Measurements from ENCODE around the gene PTPRR. TPM values are rescaled to one million over a fixed set of nuclear protein-coding genes. Genes with fewer than 3 reads are reported as not detected.

PTPRR gene
- polyA plus RNA-seq, 1 of the 3 experiments (the other 2 are of a cell fraction), result 1.4 TPM

DNA sequence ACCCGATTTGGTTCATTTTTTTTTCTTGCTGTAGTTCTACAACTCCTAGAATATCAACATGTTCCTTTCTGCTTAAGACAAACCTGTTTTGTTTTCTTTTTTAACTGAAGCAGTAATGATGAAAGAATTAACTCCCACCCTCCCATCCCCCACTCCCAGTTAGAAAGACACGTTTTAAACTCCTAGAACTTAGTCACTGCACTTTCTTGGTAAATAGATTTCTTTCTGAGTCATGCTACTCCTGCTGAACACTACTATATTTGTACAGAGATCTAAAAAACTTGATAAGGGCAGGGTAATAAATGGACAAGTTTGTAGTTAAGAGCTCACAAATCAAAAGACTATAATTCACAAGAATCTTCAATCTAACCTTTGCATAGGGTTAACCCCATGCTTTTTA, 164.4 kb downstream of the PTPRR start:
- Histone ChIP-seq H3F3A (replicated peaks; ENCODE audit: insufficient read depth) (peaks cover 7% of the 10 kb centered on the region), H4K20me1 (ENCODE audit: insufficient read depth) (no peaks in the 10 kb centered on the region), H3K4me3 (ENCODE audit: low read depth in 2 of 2, low read length in 1 of 2) (no peak overlapping the region), H3K9ac (no peak overlapping the region), H3K9me3 (no peaks in the 10 kb centered on the region), H3K9me2 (no peaks in the 10 kb centered on the region), H3K79me2 (ENCODE audit: insufficient read depth) (no peaks in the 10 kb centered on the region), H3K4me2 (peak overlapping the region; percentile 39), H3K27me3 (ENCODE audit: insufficient read depth) (no peaks in the 10 kb centered on the region), H2AFZ (ENCODE audit: low read depth) (peak overlapping the region; percentile 25; the same call in 1 of the 2 replicates), H3K4me1 (ENCODE audit: control insufficient read depth in 1 of 2, insufficient read depth in 2 of 2, low read depth in 1 of 2, low read length in 1 of 2) (peaks cover 5 to 10% of the 10 kb centered on the region in 2 experiments), H3K36me3 (replicated peaks in 1 of 2; ENCODE audit: control insufficient read depth in 1 of 2, insufficient read depth in 2 of 2, low read length in 1 of 2) (no peaks in the 10 kb centered on the region), H3K27ac (ENCODE audit: low read depth in 2 of 2, low read length in 1 of 2) (peak overlapping the region in 1 of 2 experiments; percentile 4; a peak in 2 of 4 replicates)
- WGBS (ENCODE audit: low lambda C conversion rate), result 28% methylated on average over 2 of the region's 2 CpGs
- ChIA-PET POLR2A (no interaction called here), CTCF (interaction anchor here (0.9 to 1.7 kb wide), 3 partner anchors 19 to 166 kb away, joined by 3 to 4 read pairs (median 3); no protein-coding TSS in a partner anchor)
- TF ChIP-seq NRF1 (IDR thresholded peaks at IDR 0.05; ENCODE audit: low read depth, low read length) (no peak), TCF12 (IDR thresholded peaks at IDR 0.05) (no peak; the same call in 1 of the 2 replicates), MEF2A (IDR thresholded peaks at IDR 0.05; ENCODE audit: borderline replicate concordance, low read depth) (no peak), RCOR1 (IDR thresholded peaks at IDR 0.05; ENCODE audit: low read length) (no peak), JUND (IDR thresholded peaks at IDR 0.05) (peak; percentile 38; the same call in 1 of the 2 replicates), EP300 (IDR thresholded peaks at IDR 0.05; ENCODE audit: borderline replicate concordance in 1 of 2, low read depth in 1 of 2, low read length in 1 of 2) (no peak), EZH2phosphoT487 (IDR thresholded peaks at IDR 0.05; ENCODE audit: borderline replicate concordance, low read depth) (no peak), FOSL2 (IDR thresholded peaks at IDR 0.05; ENCODE audit: borderline replicate concordance, low read depth) (peak; percentile 36; the same call in 1 of the 2 replicates), CHD2 (IDR thresholded peaks at IDR 0.05; ENCODE audit: low read length, partially characterized antibody) (no peak), YY1 (IDR thresholded peaks at IDR 0.05; ENCODE audit: low read depth) (no peak)
- TF ChIP-seq, protein P1, sequence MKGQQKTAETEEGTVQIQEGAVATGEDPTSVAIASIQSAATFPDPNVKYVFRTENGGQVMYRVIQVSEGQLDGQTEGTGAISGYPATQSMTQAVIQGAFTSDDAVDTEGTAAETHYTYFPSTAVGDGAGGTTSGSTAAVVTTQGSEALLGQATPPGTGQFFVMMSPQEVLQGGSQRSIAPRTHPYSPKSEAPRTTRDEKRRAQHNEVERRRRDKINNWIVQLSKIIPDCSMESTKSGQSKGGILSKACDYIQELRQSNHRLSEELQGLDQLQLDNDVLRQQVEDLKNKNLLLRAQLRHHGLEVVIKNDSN (IDR thresholded peaks at IDR 0.05; ENCODE audit: borderline replicate concordance, low read depth), result no peak
- TF ChIP-seq, protein P2, sequence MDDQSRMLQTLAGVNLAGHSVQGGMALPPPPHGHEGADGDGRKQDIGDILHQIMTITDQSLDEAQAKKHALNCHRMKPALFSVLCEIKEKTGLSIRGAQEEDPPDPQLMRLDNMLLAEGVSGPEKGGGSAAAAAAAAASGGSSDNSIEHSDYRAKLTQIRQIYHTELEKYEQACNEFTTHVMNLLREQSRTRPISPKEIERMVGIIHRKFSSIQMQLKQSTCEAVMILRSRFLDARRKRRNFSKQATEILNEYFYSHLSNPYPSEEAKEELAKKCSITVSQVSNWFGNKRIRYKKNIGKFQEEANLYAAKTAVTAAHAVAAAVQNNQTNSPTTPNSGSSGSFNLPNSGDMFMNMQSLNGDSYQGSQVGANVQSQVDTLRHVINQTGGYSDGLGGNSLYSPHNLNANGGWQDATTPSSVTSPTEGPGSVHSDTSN (IDR thresholded peaks at IDR 0.05), result no peak
- DNase-seq, result no peak

DNA sequence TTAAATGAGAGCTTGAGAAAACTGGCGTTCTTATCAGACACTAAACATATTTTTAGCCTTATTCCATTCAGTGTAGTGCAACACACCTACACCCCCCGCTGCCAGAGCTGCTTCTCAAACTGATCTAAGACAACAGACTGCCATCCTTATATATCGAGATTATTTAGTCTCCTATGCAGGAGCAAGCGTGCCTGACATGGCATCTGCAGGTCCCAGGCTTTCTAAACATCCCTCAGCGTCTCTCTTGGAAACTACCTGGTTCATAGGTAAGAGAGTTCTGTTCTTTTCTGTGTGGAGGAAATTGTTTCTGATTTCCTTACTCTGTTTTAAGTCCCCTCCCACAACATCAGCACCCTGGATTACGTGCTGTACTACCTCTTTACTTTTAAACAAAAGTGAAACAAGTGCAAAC, 166.2 kb downstream of the PTPRR start:
- POLR2A ChIA-PET, result no interaction called here
- H3K27ac ChIP-seq (ENCODE audit: low read depth in 2 of 2, low read length in 1 of 2), result no peak overlapping the region
- CTCF ChIA-PET, result interaction anchor here (0.6 kb wide), 1 partner anchor 95 kb away, joined by 3 read pairs; no protein-coding TSS in a partner anchor

More for the DNA sequence above, 166.2 kb downstream of the PTPRR start:
- TF ChIP-seq, protein P2 (IDR thresholded peaks at IDR 0.05), result no peak
- TF ChIP-seq, protein P3, sequence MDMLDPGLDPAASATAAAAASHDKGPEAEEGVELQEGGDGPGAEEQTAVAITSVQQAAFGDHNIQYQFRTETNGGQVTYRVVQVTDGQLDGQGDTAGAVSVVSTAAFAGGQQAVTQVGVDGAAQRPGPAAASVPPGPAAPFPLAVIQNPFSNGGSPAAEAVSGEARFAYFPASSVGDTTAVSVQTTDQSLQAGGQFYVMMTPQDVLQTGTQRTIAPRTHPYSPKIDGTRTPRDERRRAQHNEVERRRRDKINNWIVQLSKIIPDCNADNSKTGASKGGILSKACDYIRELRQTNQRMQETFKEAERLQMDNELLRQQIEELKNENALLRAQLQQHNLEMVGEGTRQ (IDR thresholded peaks at IDR 0.05; ENCODE audit: borderline replicate concordance, low read depth, low read length), result no peak
- no peaks in the 10 kb centered on the region for H4K20me1 ChIP-seq (ENCODE audit: insufficient read depth)
- H3K4me1 ChIP-seq (ENCODE audit: control insufficient read depth in 1 of 2, insufficient read depth in 2 of 2, low read depth in 1 of 2, low read length in 1 of 2), result peaks cover 5 to 10% of the 10 kb centered on the region in 2 experiments
- 65% methylated on average over 6 of the region's 6 CpGs for WGBS (ENCODE audit: low lambda C conversion rate)
- no peak overlapping the region for H3K9ac ChIP-seq
- no peaks in the 10 kb centered on the region for H3K36me3 ChIP-seq (replicated peaks in 1 of 2; ENCODE audit: control insufficient read depth in 1 of 2, insufficient read depth in 2 of 2, low read length in 1 of 2)
- no peaks in the 10 kb centered on the region for H3K79me2 ChIP-seq (ENCODE audit: insufficient read depth)
- no peak overlapping the region for H3K4me2 ChIP-seq
- no peak for DNase-seq
- no peaks in the 10 kb centered on the region for H3K9me3 ChIP-seq
- H3K27me3 ChIP-seq (ENCODE audit: insufficient read depth), result no peaks in the 10 kb centered on the region
- peaks cover 7% of the 10 kb centered on the region for H3F3A ChIP-seq (replicated peaks; ENCODE audit: insufficient read depth)
- no peak overlapping the region for H2AFZ ChIP-seq (ENCODE audit: low read depth)
- no peaks in the 10 kb centered on the region for H3K9me2 ChIP-seq
- H3K4me3 ChIP-seq (ENCODE audit: low read depth in 2 of 2, low read length in 1 of 2), result no peak overlapping the region
